Stomach (tissue), 9 donors: Measurements from ENCODE around the gene SEC24A. TPM values are rescaled to one million over a fixed set of nuclear protein-coding genes. Genes with fewer than 3 reads are reported as not detected.
"Not testable (repeated sequence)": the region's sequence is repeated elsewhere in the genome, so short reads cannot be mapped to it uniquely, and the experiment has no call there.

ENCODE experiments used
- DNase-seq, 2 donors: peaks; one replicate each; pipeline versions ENCODE4 v3.0.0 to v3.0.0-alpha.2; 2013 to 2019
- H3K27ac ChIP-seq, 5 donors: fragments of 200-600 bp in 4 of 5; sonication (generic) in 4 of 5; one replicate each; pipeline ENCODE4 v1.5.1; 2013 to 2019; ENCODE audit warnings: mild to moderate bottlenecking in 1 of 5, moderate library complexity in 1 of 5
- H3K27me3 ChIP-seq, 3 donors: fragments of 200-600 bp; sonication (generic); one replicate each; pipeline ENCODE4 v1.5.1; 2017 to 2019; ENCODE audit warnings: mixed run types in 1 of 3
- H3K36me3 ChIP-seq, 4 donors: fragments of 200-600 bp; sonication (generic); 1 replicate in 3 of 4; 2 replicates in 1 of 4; pipeline ENCODE4 v1.5.1; 2016 to 2019
- H3K4me1 ChIP-seq, 4 donors: fragments of 200-600 bp; sonication (generic); one replicate each; pipeline ENCODE4 v1.5.1; 2016 to 2019
- H3K4me3 ChIP-seq, 4 donors: fragments of 200-600 bp; sonication (generic) in 3 of 4; one replicate each; pipeline ENCODE4 v1.5.1; 2016 to 2019; ENCODE audit warnings: mild to moderate bottlenecking in 1 of 4
- H3K9me3 ChIP-seq, 4 donors: fragments of 200-600 bp; sonication (generic); one replicate each; pipeline ENCODE4 v1.5.1; 2016 to 2019
- EP300 ChIP-seq: sonication (generic); formaldehyde crosslinking; IDR thresholded peaks from one replicate; pipeline ENCODE4 v1.6.1; 2017; ENCODE audit warnings: antibody characterized with exemption
- POLR2A ChIP-seq, 4 donors: fragments of 450-650 bp; IDR thresholded peaks; one replicate each; pipeline ENCODE4 v1.6.1; 2016; ENCODE audit warnings: antibody characterized with exemption in 4 of 4, control low read depth in 2 of 4, mild to moderate bottlenecking in 1 of 4, moderate library complexity in 1 of 4
- POLR2AphosphoS5 ChIP-seq, 3 donors: sonication (generic); formaldehyde crosslinking; IDR thresholded peaks; one replicate each; pipeline ENCODE4 v1.6.1; 2016; ENCODE audit warnings: antibody characterized with exemption in 3 of 3
- WGBS, 5 donors: extraction: QIAGEN DNeasy Blood & Tissue Kit in 3 of 5; methylation state at CpG; one replicate each; pipeline versions ENCODE4 v1.1.5 to v1.1.7; 2013 to 2018; 5-methylcytosine and 5-hydroxymethylcytosine counted together
- intact Hi-C: fragments of 100-400 bp; cut with DNase I; formaldehyde crosslinking; loops from one replicate; pipeline ENCODE4 v1.15.1; 2023; ENCODE audit warnings: low total_unique reads
- polyA plus RNA-seq, 3 donors: library from polyadenylated mRNA; stranded (reverse); fragments of 200-250 nt; gene quantifications; one replicate each; pipeline ENCODE4 v1.2.3, GENCODE V29; 2013
- total RNA-seq, 5 donors: library from RNA; depleted of rRNA; stranded (reverse); fragments of >200 nt; gene quantifications; one replicate each; pipeline versions ENCODE4 v1.1.0 to v1.2.3, GENCODE V29; 2014 to 2016
- TF ChIP-seq, protein P1 (sequence below), 7 experiments: fragments of 450-650 bp in 4 of 7; fragments of 200-600 bp in 3 of 7; sonication (generic) in 3 of 7; IDR thresholded peaks; one replicate each; pipeline ENCODE4 v1.5.1; 2016 to 2019; ENCODE audit warnings: antibody characterized with exemption in 7 of 7, control low read depth in 2 of 7, mild to moderate bottlenecking in 1 of 7
- donor health status: healthy with polysubstance abuse.
- donor health status: Bipolar disorder and iron deficiency.
- donor health status: healthy.

SEC24A gene
- total and polyA plus RNA-seq, 8 donors = 2.8 to 72.4 (median 18.0) TPM

- no peaks in the 10 kb centered on the region for H3K9me3 ChIP-seq
- H3K27me3 ChIP-seq = no peaks in the 10 kb centered on the region
- no peak for TF ChIP-seq EP300
- TF ChIP-seq POLR2AphosphoS5 (IDR thresholded peaks at IDR 0.05) = no peak
- TF ChIP-seq, protein P1, sequence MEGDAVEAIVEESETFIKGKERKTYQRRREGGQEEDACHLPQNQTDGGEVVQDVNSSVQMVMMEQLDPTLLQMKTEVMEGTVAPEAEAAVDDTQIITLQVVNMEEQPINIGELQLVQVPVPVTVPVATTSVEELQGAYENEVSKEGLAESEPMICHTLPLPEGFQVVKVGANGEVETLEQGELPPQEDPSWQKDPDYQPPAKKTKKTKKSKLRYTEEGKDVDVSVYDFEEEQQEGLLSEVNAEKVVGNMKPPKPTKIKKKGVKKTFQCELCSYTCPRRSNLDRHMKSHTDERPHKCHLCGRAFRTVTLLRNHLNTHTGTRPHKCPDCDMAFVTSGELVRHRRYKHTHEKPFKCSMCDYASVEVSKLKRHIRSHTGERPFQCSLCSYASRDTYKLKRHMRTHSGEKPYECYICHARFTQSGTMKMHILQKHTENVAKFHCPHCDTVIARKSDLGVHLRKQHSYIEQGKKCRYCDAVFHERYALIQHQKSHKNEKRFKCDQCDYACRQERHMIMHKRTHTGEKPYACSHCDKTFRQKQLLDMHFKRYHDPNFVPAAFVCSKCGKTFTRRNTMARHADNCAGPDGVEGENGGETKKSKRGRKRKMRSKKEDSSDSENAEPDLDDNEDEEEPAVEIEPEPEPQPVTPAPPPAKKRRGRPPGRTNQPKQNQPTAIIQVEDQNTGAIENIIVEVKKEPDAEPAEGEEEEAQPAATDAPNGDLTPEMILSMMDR (IDR thresholded peaks at IDR 0.05) = no peak
- TF ChIP-seq POLR2A (IDR thresholded peaks at IDR 0.05) = no peak
- H3K4me3 ChIP-seq = no peak overlapping the region
- no peak overlapping the region for H3K27ac ChIP-seq
- WGBS, 5 donors = 89 to 96% (median 90%) methylated on average over 4 of the region's 4 CpGs
- peaks cover 25 to 58% (median 45%) of the 10 kb centered on the region in 4 donors for H3K36me3 ChIP-seq
- intact Hi-C loops = no loop called here
- peaks cover 3 to 64% (median 33%) of the 10 kb centered on the region in 4 donors for H3K4me1 ChIP-seq
- DNase-seq = peak in 1 of 2 donors; percentile 6
These were observed 10.9 kb downstream of the SEC24A start for GRCh38 chr5:134659456-134659855.

DNA sequence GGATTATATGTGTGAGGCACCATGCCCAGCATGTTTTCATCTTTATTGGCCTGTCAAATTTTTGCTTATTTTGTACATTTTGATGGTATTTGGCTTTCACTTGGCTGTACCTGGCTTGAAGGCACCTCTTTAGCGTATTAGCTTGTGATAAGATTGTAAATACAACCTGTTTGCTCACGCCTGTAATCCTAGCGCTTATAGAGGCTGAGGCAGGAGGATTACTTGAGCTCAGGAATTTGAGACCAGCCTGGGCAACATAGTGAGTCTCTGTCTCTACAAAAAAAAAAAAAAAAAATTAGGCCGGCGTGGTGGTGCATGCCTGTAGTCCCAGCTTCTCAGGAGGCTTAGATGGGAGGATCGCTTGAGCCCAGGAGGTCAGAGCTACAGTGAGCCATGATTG, 11.3 kb downstream of the SEC24A start:
- Histone ChIP-seq H3K4me1 (peaks cover 3 to 62% (median 33%) of the 10 kb centered on the region in 4 donors), H3K36me3 (peaks cover 25 to 56% (median 42%) of the 10 kb centered on the region in 4 donors), H3K9me3 (no peaks in the 10 kb centered on the region), H3K27ac (no peak overlapping the region), H3K27me3 (no peaks in the 10 kb centered on the region), H3K4me3 (no peak overlapping the region)
- no peak for DNase-seq
- TF ChIP-seq EP300 (no peak), POLR2A (IDR thresholded peaks at IDR 0.05) (no peak), POLR2AphosphoS5 (IDR thresholded peaks at IDR 0.05) (no peak)
- TF ChIP-seq, protein P1 (IDR thresholded peaks at IDR 0.05) = no peak
- intact Hi-C loops = no loop called here
- 72 to 85% (median 75%) methylated on average over 6 of the region's 6 CpGs for WGBS, 5 donors

GRCh38 chr5:134662971-134663370, 14.4 kb downstream of the SEC24A start:
- no peak for TF ChIP-seq EP300
- TF ChIP-seq, protein P1 (IDR thresholded peaks at IDR 0.05) = no peak
- TF ChIP-seq POLR2A (IDR thresholded peaks at IDR 0.05) = no peak
- no peak for TF ChIP-seq POLR2AphosphoS5 (IDR thresholded peaks at IDR 0.05)
- H3K36me3 ChIP-seq = peaks cover 29 to 62% (median 53%) of the 10 kb centered on the region in 4 donors
- peaks cover 0 to 63% (median 36%) of the 10 kb centered on the region in 4 donors for H3K4me1 ChIP-seq
- H3K9me3 ChIP-seq = no peaks in the 10 kb centered on the region
- 65 to 87% (median 79%) methylated on average over 4 of the region's 4 CpGs for WGBS, 5 donors
- no peak for DNase-seq
- H3K27me3 ChIP-seq = no peaks in the 10 kb centered on the region
- intact Hi-C loops = no loop called here
- no peak overlapping the region for H3K27ac ChIP-seq
- no peak overlapping the region for H3K4me3 ChIP-seq

- H3K27ac ChIP-seq = no peak overlapping the region
- 19 to 87% (median 43%) methylated on average over 1 to 3 of the region's 3 CpGs for WGBS, 5 donors
- peaks cover 0 to 58% (median 34%) of the 10 kb centered on the region in 4 donors for H3K4me1 ChIP-seq
- H3K36me3 ChIP-seq = peaks cover 35 to 70% (median 66%) of the 10 kb centered on the region in 4 donors
- H3K4me3 ChIP-seq = no peak overlapping the region
- TF ChIP-seq, protein P1 (IDR thresholded peaks at IDR 0.05) = no peak
- peak in 1 of 3 donors; percentile 74 for TF ChIP-seq POLR2AphosphoS5 (IDR thresholded peaks at IDR 0.05)
- no peak for TF ChIP-seq EP300
- TF ChIP-seq POLR2A (IDR thresholded peaks at IDR 0.05) = no peak
- no peaks in the 10 kb centered on the region for H3K9me3 ChIP-seq
- DNase-seq = peak in 1 of 2 donors; percentile 37
- intact Hi-C loops = no loop called here
- H3K27me3 ChIP-seq = no peaks in the 10 kb centered on the region
These were observed 15.9 kb downstream of the SEC24A start for GRCh38 chr5:134664448-134664847.

DNA sequence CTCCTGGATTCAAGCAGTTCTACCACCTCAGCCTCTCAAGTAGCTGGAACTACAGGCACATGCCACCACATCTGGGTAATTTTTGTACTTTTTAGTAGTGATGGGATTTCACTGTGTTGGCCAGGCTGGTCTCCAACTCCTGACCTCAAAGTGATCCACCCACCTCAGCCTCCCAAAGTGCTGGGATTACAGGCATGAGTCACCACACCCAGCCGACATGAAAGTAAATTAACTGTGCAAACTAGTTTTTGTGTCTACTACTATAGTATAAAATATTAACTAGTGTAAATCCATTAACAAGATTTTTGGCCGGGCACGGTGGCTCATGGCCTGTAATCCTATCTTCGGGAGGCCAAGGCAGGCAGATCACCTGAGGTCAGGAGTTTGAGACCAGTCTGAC, 25.0 kb downstream of the SEC24A start:
- H3K27ac ChIP-seq, H3K9me3 ChIP-seq, H3K4me3 ChIP-seq, DNase-seq, intact Hi-C loops, H3K4me1 ChIP-seq, H3K27me3 ChIP-seq: not testable (repeated sequence)
- 65 to 80% (median 73%) methylated on average over 4 of the region's 4 CpGs for WGBS, 5 donors
- H3K36me3 ChIP-seq = peaks cover 76 to 100% (median 100%) of the 10 kb centered on the region in 4 donors

DNA sequence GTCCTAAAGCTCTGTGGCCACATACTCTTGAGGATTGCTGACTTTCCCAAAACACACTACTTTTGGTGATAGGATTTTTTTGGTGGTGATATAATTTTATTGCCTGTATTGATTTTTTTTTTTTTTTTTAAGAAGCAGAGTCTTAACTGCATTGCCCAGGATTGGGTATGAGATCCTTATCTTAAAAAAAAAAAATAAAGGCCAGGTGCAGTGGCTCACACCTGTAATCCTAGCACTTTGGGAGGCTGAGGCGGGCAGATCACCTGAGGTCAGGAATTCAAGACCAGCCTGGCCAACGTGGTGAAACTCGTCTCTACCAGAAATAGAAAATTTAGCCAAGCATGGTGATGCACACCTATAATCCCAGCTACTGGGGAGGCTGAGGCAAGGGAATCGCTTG, 28.8 kb downstream of the SEC24A start:
- H3K36me3 ChIP-seq = peaks cover 88 to 100% (median 100%) of the 10 kb centered on the region in 4 donors
- intact Hi-C loops, H3K27me3 ChIP-seq, H3K27ac ChIP-seq, H3K4me3 ChIP-seq, DNase-seq, H3K4me1 ChIP-seq, H3K9me3 ChIP-seq: not testable (repeated sequence)
- 88 to 96% (median 91%) methylated on average over 4 of the region's 4 CpGs for WGBS, 5 donors

- H3K9me3 ChIP-seq, H3K4me1 ChIP-seq, DNase-seq, H3K27ac ChIP-seq, H3K27me3 ChIP-seq, H3K4me3 ChIP-seq, intact Hi-C loops: not testable (repeated sequence)
- H3K36me3 ChIP-seq = peaks cover 58 to 100% (median 100%) of the 10 kb centered on the region in 4 donors
- WGBS, 5 donors = 91 to 96% (median 96%) methylated on average over 8 of the region's 8 CpGs
These were observed 41.6 kb downstream of the SEC24A start for GRCh38 chr5:134690144-134690543.
